GM18502 (cell line): Measurements from ENCODE around the gene FRMD4A.
A peak's percentile ranks its signal among the peaks of the same experiment; 100 is the strongest.
"Not testable (repeated sequence)": the region's sequence is repeated elsewhere in the genome, so short reads cannot be mapped to it uniquely, and the experiment has no call there.

Experiments
- ATAC-seq: cut with Tn5 transposase; IDR thresholded peaks from one replicate; pipeline ENCODE4 v1.9.1; 2021; ENCODE audit warnings: mild to moderate bottlenecking; ENCODE audit not compliant: unreplicated experiment, poor library complexity

FRMD4A gene

GRCh38 chr10:13722747-13723653 is 607.7 kb downstream of the FRMD4A start:
- no peak for ATAC-seq

GRCh38 chr10:13721486-13721885 is 609.2 kb downstream of the FRMD4A start:
- ATAC-seq: no peak

- ATAC-seq: no peak
Observed at GRCh38 chr10:13720699-13721098, 610.0 kb downstream of the FRMD4A start.

GRCh38 chr10:13719425-13719824 is 611.3 kb downstream of the FRMD4A start:
- ATAC-seq: no peak

- ATAC-seq: no peak
Observed at GRCh38 chr10:13718820-13719219, 611.9 kb downstream of the FRMD4A start.

GRCh38 chr10:13717936-13718772 is 612.6 kb downstream of the FRMD4A start:
- peak; percentile 53 for ATAC-seq

- ATAC-seq: no peak
Observed at GRCh38 chr10:13717571-13717935, 613.2 kb downstream of the FRMD4A start.

- ATAC-seq: no peak
Observed at GRCh38 chr10:13716081-13717071, 614.3 kb downstream of the FRMD4A start.

- not testable (repeated sequence) for ATAC-seq
Observed at GRCh38 chr10:13715596-13715995, 615.1 kb downstream of the FRMD4A start.

GRCh38 chr10:13715100-13715499 is 615.6 kb downstream of the FRMD4A start:
- ATAC-seq: no peak

GRCh38 chr10:13712837-13713581 is 617.7 kb downstream of the FRMD4A start:
- peak; percentile 88 for ATAC-seq

- peak; percentile 6 for ATAC-seq
Observed at GRCh38 chr10:13712476-13712836, 618.3 kb downstream of the FRMD4A start.

- no peak for ATAC-seq
Observed at GRCh38 chr10:13711291-13711690, 619.4 kb downstream of the FRMD4A start.

GRCh38 chr10:13709931-13710650 is 620.6 kb downstream of the FRMD4A start:
- ATAC-seq: no peak

GRCh38 chr10:13708256-13708990 is 622.3 kb downstream of the FRMD4A start:
- ATAC-seq: no peak

- ATAC-seq: peak; percentile 52
Observed at GRCh38 chr10:13707156-13707881, 623.4 kb downstream of the FRMD4A start.

- ATAC-seq: no peak
Observed at GRCh38 chr10:13706604-13707003, 624.1 kb downstream of the FRMD4A start.

GRCh38 chr10:13706175-13706574 is 624.5 kb downstream of the FRMD4A start:
- ATAC-seq: no peak
